Stimulated activated CD8-positive, alpha-beta memory T cell treated with anti-CD3 and anti-CD28 coated beads, Interleukin-15, amount 100 ng/mL, for 1 hour (primary cell): Measurements from ENCODE around the gene WT1.
"Not testable (repeated sequence)": the region's sequence is repeated elsewhere in the genome, so short reads cannot be mapped to it uniquely, and the experiment has no call there.

Experiments
- DNase-seq: peaks from one replicate; pipeline ENCODE4 v3.0.0-alpha.2; 2020; ENCODE audit warnings: low read depth

Gene WT1

GRCh38 chr11:32387411-32387810 is 47.9 kb downstream of the WT1 start:
- DNase-seq: no peak

- no peak for DNase-seq
Observed at GRCh38 chr11:32386770-32387377, 48.5 kb downstream of the WT1 start.

GRCh38 chr11:32385998-32386397 is 49.3 kb downstream of the WT1 start:
- no peak for DNase-seq

- DNase-seq: no peak
Observed at GRCh38 chr11:32382339-32383049, 52.8 kb downstream of the WT1 start.

- no peak for DNase-seq
Observed at GRCh38 chr11:32381179-32381578, 54.2 kb downstream of the WT1 start.

GRCh38 chr11:32379719-32380118 is 55.6 kb downstream of the WT1 start:
- DNase-seq: no peak

GRCh38 chr11:32375826-32376225 is 59.5 kb downstream of the WT1 start:
- no peak for DNase-seq

GRCh38 chr11:32374261-32374711 is 61.1 kb downstream of the WT1 start:
- DNase-seq: no peak

- DNase-seq: not testable (repeated sequence)
Observed at GRCh38 chr11:32369987-32370386, 65.4 kb downstream of the WT1 start.

- no peak for DNase-seq
Observed at GRCh38 chr11:32366666-32367065, 68.7 kb downstream of the WT1 start.

GRCh38 chr11:32365192-32365591 is 70.1 kb downstream of the WT1 start:
- no peak for DNase-seq

- DNase-seq: no peak
Observed at GRCh38 chr11:32358729-32359128, 76.6 kb downstream of the WT1 start.

- DNase-seq: no peak
Observed at GRCh38 chr11:32353884-32354283, 81.5 kb downstream of the WT1 start.

- no peak for DNase-seq
Observed at GRCh38 chr11:32348502-32348901, 86.8 kb downstream of the WT1 start.

- no peak for DNase-seq
Observed at GRCh38 chr11:32344946-32345345, 90.4 kb downstream of the WT1 start.

GRCh38 chr11:32343325-32344008 is 91.9 kb downstream of the WT1 start:
- no peak for DNase-seq

GRCh38 chr11:32341620-32342613 is 93.4 kb downstream of the WT1 start:
- no peak for DNase-seq

- no peak for DNase-seq
Observed at GRCh38 chr11:32340181-32340580, 95.2 kb downstream of the WT1 start.
